ENCODE data around the gene CA10. TPM values are rescaled to one million over a fixed set of nuclear protein-coding genes. Genes with fewer than 3 reads are reported as not detected.

The CA10 gene
- total and polyA plus RNA-seq, 2 experiments from 2014 or later = 0.33 TPM; not detected in 1

GRCh38 chr17:52106638-52107261 is 51.8 kb downstream of the CA10 start:
- no peaks in the 10 kb centered on the region for H3K9me2 ChIP-seq (replicated peaks; ENCODE audit: insufficient read depth)
- H3K4me1 ChIP-seq (ENCODE audit: insufficient read depth) = no peaks in the 10 kb centered on the region
- no peak overlapping the region for H2AFZ ChIP-seq
- peak; percentile 75 for DNase-seq (ENCODE audit: low spot score)
- no peak overlapping the region for H3K27ac ChIP-seq
- H3K27me3 ChIP-seq = peaks cover 3% of the 10 kb centered on the region
- no peak overlapping the region for H3K4me3 ChIP-seq
- no peaks in the 10 kb centered on the region for H3K36me3 ChIP-seq (replicated peaks; ENCODE audit: insufficient read depth, low read depth)
- H3K9me3 ChIP-seq (ENCODE audit: low read depth) = no peaks in the 10 kb centered on the region
- no peaks in the 10 kb centered on the region for H3K79me2 ChIP-seq
- TF ChIP-seq CTCF (IDR thresholded peaks at IDR 0.05; ENCODE audit: poor library complexity) = peak; percentile 96
- TF ChIP-seq EZH2phosphoT487 (IDR thresholded peaks at IDR 0.05; ENCODE audit: low read depth, severe bottlenecking, unreplicated experiment) = no peak
- TF ChIP-seq EZH2 (IDR thresholded peaks at IDR 0.05; ENCODE audit: borderline replicate concordance) = no peak
- WGBS (ENCODE audit: low lambda C conversion rate, missing lambda C conversion rate) = 42% methylated on average over 7 of the region's 7 CpGs
- no peaks in the 10 kb centered on the region for H4K20me1 ChIP-seq (ENCODE audit: insufficient read depth, poor library complexity, severe bottlenecking)
- H3K4me2 ChIP-seq = no peak overlapping the region

GRCh38 chr17:52106072-52106471 is 52.4 kb downstream of the CA10 start:
- no peak overlapping the region for H3K27ac ChIP-seq
- H3K4me1 ChIP-seq (ENCODE audit: insufficient read depth) = no peaks in the 10 kb centered on the region
- no peak overlapping the region for H3K4me3 ChIP-seq
- no peak overlapping the region for H3K4me2 ChIP-seq
- no peaks in the 10 kb centered on the region for H3K27me3 ChIP-seq
- 76% methylated on average over 8 of the region's 8 CpGs for WGBS (ENCODE audit: low lambda C conversion rate, missing lambda C conversion rate)
- H3K36me3 ChIP-seq (replicated peaks; ENCODE audit: insufficient read depth, low read depth) = no peaks in the 10 kb centered on the region
- H2AFZ ChIP-seq = no peak overlapping the region
- TF ChIP-seq EZH2 (IDR thresholded peaks at IDR 0.05; ENCODE audit: borderline replicate concordance) = no peak
- TF ChIP-seq EZH2phosphoT487 (IDR thresholded peaks at IDR 0.05; ENCODE audit: low read depth, severe bottlenecking, unreplicated experiment) = no peak
- no peak for TF ChIP-seq CTCF (IDR thresholded peaks at IDR 0.05; ENCODE audit: poor library complexity)
- no peak for DNase-seq (ENCODE audit: low spot score)
- no peaks in the 10 kb centered on the region for H3K9me3 ChIP-seq (ENCODE audit: low read depth)
- H3K9me2 ChIP-seq (replicated peaks; ENCODE audit: insufficient read depth) = no peaks in the 10 kb centered on the region
- no peaks in the 10 kb centered on the region for H3K79me2 ChIP-seq
- no peaks in the 10 kb centered on the region for H4K20me1 ChIP-seq (ENCODE audit: insufficient read depth, poor library complexity, severe bottlenecking)

- no peak overlapping the region for H3K4me3 ChIP-seq
- no peaks in the 10 kb centered on the region for H3K9me3 ChIP-seq (ENCODE audit: low read depth)
- H4K20me1 ChIP-seq (ENCODE audit: insufficient read depth, poor library complexity, severe bottlenecking) = no peaks in the 10 kb centered on the region
- no peak overlapping the region for H3K4me2 ChIP-seq
- no peak overlapping the region for H3K27ac ChIP-seq
- DNase-seq (ENCODE audit: low spot score) = no peak
- no peak overlapping the region for H2AFZ ChIP-seq
- no peaks in the 10 kb centered on the region for H3K79me2 ChIP-seq
- no peaks in the 10 kb centered on the region for H3K27me3 ChIP-seq
- no peaks in the 10 kb centered on the region for H3K36me3 ChIP-seq (replicated peaks; ENCODE audit: insufficient read depth, low read depth)
- no peaks in the 10 kb centered on the region for H3K9me2 ChIP-seq (replicated peaks; ENCODE audit: insufficient read depth)
- 90% methylated on average over 1 of the region's 1 CpG for WGBS (ENCODE audit: low lambda C conversion rate, missing lambda C conversion rate)
- TF ChIP-seq CTCF (IDR thresholded peaks at IDR 0.05; ENCODE audit: poor library complexity) = no peak
- no peak for TF ChIP-seq EZH2 (IDR thresholded peaks at IDR 0.05; ENCODE audit: borderline replicate concordance)
- TF ChIP-seq EZH2phosphoT487 (IDR thresholded peaks at IDR 0.05; ENCODE audit: low read depth, severe bottlenecking, unreplicated experiment) = no peak
- no peaks in the 10 kb centered on the region for H3K4me1 ChIP-seq (ENCODE audit: insufficient read depth)
Measured at GRCh38 chr17:52105591-52105990, 52.9 kb downstream of the CA10 start.
